A673 (cell line): ENCODE measurements around the gene RTN4. TPM values are rescaled to one million over a fixed set of nuclear protein-coding genes. Genes with fewer than 3 reads are reported as not detected.
"Not testable (repeated sequence)": the region's sequence is repeated elsewhere in the genome, so short reads cannot be mapped to it uniquely, and the experiment has no call there.

Experiments
- BruUV-seq: library from RNA; stranded (reverse); fragments of 400-500 nt; replicated peaks from 2 replicates; lab custom pipeline; 2021; lab: Mats Ljungman, UMichigan
- CTCF ChIA-PET: fragments of 300-600 bp; sonication (Branson Sonifier 250); formaldehyde crosslinking; loops from one replicate; lab custom pipeline; 2022; ENCODE audit warnings: antibody characterized with exemption; lab: Charles Lee
- POLR2A ChIA-PET: fragments of 300-600 bp; sonication (Branson Sonifier 250); formaldehyde crosslinking; loops from one replicate; lab custom pipeline; 2022; ENCODE audit warnings: antibody characterized with exemption; ENCODE audit not compliant: low non-redundant PET; lab: Charles Lee
- DNase-seq: peaks from one replicate; pipeline ENCODE4 v3.0.0-alpha.2; 2015; ENCODE audit warnings: low spot score
- H3K27ac ChIP-seq: fragments of 200-600 bp; sonication (generic); 2 replicates; pipeline ENCODE4 v1.5.1; 2016; ENCODE audit warnings: mixed run types, low read depth, mild to moderate bottlenecking, mixed read lengths, antibody characterized with exemption, low read length; ENCODE audit not compliant: poor library complexity, severe bottlenecking
- H3K27me3 ChIP-seq: fragments of 200-600 bp; sonication (generic); replicated peaks from 2 replicates; pipeline ENCODE4 v1.6.1; 2017; ENCODE audit warnings: mixed run types, low read depth, mild to moderate bottlenecking, mixed read lengths, antibody characterized with exemption, low read length; ENCODE audit not compliant: insufficient read depth, poor library complexity
- H3K36me3 ChIP-seq: fragments of 200-600 bp; sonication (generic); 2 replicates; pipeline ENCODE4 v1.6.1; 2016; ENCODE audit warnings: mixed run types, mild to moderate bottlenecking, mixed read lengths, antibody characterized with exemption, low read length; ENCODE audit not compliant: insufficient read depth, poor library complexity, severe bottlenecking
- H3K4me1 ChIP-seq: fragments of 200-600 bp; sonication (generic); 2 replicates; pipeline ENCODE4 v1.6.1; 2017; ENCODE audit warnings: mixed run types, mild to moderate bottlenecking, mixed read lengths, antibody characterized with exemption, low read length; ENCODE audit not compliant: insufficient read depth, poor library complexity, severe bottlenecking
- H3K4me3 ChIP-seq: fragments of 200-600 bp; sonication (generic); 2 replicates; pipeline ENCODE4 v1.5.1; 2016; ENCODE audit warnings: low read depth, mixed run types, mild to moderate bottlenecking, mixed read lengths, low read length; ENCODE audit not compliant: poor library complexity, severe bottlenecking
- H3K9me3 ChIP-seq: fragments of 200-600 bp; sonication (generic); 2 replicates; pipeline ENCODE4 v1.6.1; 2016; ENCODE audit warnings: mixed run types, low read depth, mild to moderate bottlenecking, mixed read lengths, antibody characterized with exemption, low read length; ENCODE audit not compliant: poor library complexity, severe bottlenecking
- EZH2 ChIP-seq: fragments of 200-600 bp; sonication (generic); IDR thresholded peaks from 2 replicates; pipeline ENCODE4 v1.6.1; 2017; ENCODE audit warnings: borderline replicate concordance, low read depth, mild to moderate bottlenecking, mixed read lengths, antibody characterized with exemption, low read length; ENCODE audit not compliant: poor library complexity, severe bottlenecking
- intact Hi-C: fragments of 100-400 bp; cut with micrococcal nuclease; formaldehyde crosslinking; loops from one replicate; pipeline ENCODE4 v1.10.0; 2022; ENCODE audit not compliant: unreplicated experiment
- total RNA-seq: library from RNA; stranded (reverse); gene quantifications from 2 replicates; pipeline ENCODE4 v1.2.3, GENCODE V29; 2021
- TF ChIP-seq, protein P1 (sequence below): fragments of 300-800, 200-600 bp; sonication (generic); conservative IDR thresholded peaks from 2 replicates; pipeline ENCODE4 v1.5.1; 2017; ENCODE audit warnings: low read depth, mild to moderate bottlenecking, antibody characterized with exemption, low read length, moderate library complexity, mixed read lengths

The RTN4 gene
- total RNA-seq, 1 experiment from 2014 or later: 275 TPM

GRCh38 chr2:55093381-55093780 is 43.1 kb upstream of the RTN4 start:
- Histone ChIP-seq H3K27me3 (no peaks in the 10 kb centered on the region), H3K27ac (no peak overlapping the region), H3K36me3 (no peaks in the 10 kb centered on the region), H3K4me1 (peaks cover 12% of the 10 kb centered on the region), H3K9me3 (no peaks in the 10 kb centered on the region), H3K4me3 (no peak overlapping the region)
- ChIA-PET CTCF (interaction anchor here (0.6 kb wide), 1 partner anchor 83 kb away, joined by 3 read pairs; no protein-coding TSS in a partner anchor), POLR2A (no interaction called here)
- no peak for DNase-seq
- BruUV-seq: no TSS peak
- intact Hi-C loops: no loop called here
- TF ChIP-seq, protein P1, sequence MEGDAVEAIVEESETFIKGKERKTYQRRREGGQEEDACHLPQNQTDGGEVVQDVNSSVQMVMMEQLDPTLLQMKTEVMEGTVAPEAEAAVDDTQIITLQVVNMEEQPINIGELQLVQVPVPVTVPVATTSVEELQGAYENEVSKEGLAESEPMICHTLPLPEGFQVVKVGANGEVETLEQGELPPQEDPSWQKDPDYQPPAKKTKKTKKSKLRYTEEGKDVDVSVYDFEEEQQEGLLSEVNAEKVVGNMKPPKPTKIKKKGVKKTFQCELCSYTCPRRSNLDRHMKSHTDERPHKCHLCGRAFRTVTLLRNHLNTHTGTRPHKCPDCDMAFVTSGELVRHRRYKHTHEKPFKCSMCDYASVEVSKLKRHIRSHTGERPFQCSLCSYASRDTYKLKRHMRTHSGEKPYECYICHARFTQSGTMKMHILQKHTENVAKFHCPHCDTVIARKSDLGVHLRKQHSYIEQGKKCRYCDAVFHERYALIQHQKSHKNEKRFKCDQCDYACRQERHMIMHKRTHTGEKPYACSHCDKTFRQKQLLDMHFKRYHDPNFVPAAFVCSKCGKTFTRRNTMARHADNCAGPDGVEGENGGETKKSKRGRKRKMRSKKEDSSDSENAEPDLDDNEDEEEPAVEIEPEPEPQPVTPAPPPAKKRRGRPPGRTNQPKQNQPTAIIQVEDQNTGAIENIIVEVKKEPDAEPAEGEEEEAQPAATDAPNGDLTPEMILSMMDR: no peak
- TF ChIP-seq EZH2: no peak

GRCh38 chr2:55092439-55092838 is 42.2 kb upstream of the RTN4 start:
- H3K4me1 ChIP-seq: peaks cover 10% of the 10 kb centered on the region
- H3K4me3 ChIP-seq: no peak overlapping the region
- DNase-seq: no peak
- BruUV-seq: no TSS peak
- H3K9me3 ChIP-seq: no peaks in the 10 kb centered on the region
- no peaks in the 10 kb centered on the region for H3K36me3 ChIP-seq
- ChIA-PET CTCF (interaction anchor here (0.6 kb wide), 1 partner anchor 210 kb away, joined by 3 read pairs; no protein-coding TSS in a partner anchor), POLR2A (no interaction called here)
- no peak overlapping the region for H3K27ac ChIP-seq
- no peaks in the 10 kb centered on the region for H3K27me3 ChIP-seq
- intact Hi-C loops: no loop called here
- TF ChIP-seq, protein P1: no peak
- no peak for TF ChIP-seq EZH2

DNA sequence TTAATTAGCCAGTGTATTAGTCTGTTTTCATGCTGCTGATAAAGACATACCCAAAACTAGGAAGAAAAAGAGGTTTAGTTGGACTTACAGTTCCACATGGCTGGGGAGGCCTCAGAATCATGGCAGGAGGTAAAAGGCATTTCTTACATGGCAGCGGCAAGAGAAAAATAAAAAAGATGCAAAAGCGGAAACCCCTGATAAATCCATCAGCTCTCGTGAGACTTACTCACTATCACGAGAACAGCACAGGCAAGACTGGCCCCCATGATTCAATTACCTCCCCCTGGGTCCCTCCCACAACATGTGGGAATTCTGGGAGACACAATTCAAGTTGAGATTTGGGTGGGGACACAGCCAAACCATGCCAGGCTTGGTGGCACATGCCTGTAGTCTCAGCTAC is 41.4 kb upstream of the RTN4 start:
- H3K27me3 ChIP-seq, H3K36me3 ChIP-seq, intact Hi-C loops, CTCF ChIA-PET, BruUV-seq, H3K4me3 ChIP-seq, POLR2A ChIA-PET, H3K4me1 ChIP-seq, DNase-seq, H3K9me3 ChIP-seq, H3K27ac ChIP-seq: not testable (repeated sequence)

- ChIA-PET POLR2A (no interaction called here), CTCF (no interaction called here)
- TF ChIP-seq, protein P1: no peak
- no peak for TF ChIP-seq EZH2
- no peaks in the 10 kb centered on the region for H3K36me3 ChIP-seq
- no peaks in the 10 kb centered on the region for H3K27me3 ChIP-seq
- no peaks in the 10 kb centered on the region for H3K9me3 ChIP-seq
- H3K27ac ChIP-seq: no peak overlapping the region
- no TSS peak for BruUV-seq
- intact Hi-C loops: no loop called here
- H3K4me3 ChIP-seq: no peak overlapping the region
- no peak for DNase-seq
- H3K4me1 ChIP-seq: peaks cover 5% of the 10 kb centered on the region
These were observed 40.5 kb upstream of the RTN4 start for GRCh38 chr2:55090702-55091101.
